ENCODE data around the gene CEMP1. TPM values are rescaled to one million over a fixed set of nuclear protein-coding genes. Genes with fewer than 3 reads are reported as not detected.
A peak's percentile ranks its signal among the peaks of the same experiment; 100 is the strongest.
"Not testable (repeated sequence)": the region's sequence is repeated elsewhere in the genome, so short reads cannot be mapped to it uniquely, and the experiment has no call there.

Gene CEMP1
- total and polyA plus RNA-seq, 4 experiments from 2014 or later, result 1.7 to 5.0 (median 2.4) TPM

DNA sequence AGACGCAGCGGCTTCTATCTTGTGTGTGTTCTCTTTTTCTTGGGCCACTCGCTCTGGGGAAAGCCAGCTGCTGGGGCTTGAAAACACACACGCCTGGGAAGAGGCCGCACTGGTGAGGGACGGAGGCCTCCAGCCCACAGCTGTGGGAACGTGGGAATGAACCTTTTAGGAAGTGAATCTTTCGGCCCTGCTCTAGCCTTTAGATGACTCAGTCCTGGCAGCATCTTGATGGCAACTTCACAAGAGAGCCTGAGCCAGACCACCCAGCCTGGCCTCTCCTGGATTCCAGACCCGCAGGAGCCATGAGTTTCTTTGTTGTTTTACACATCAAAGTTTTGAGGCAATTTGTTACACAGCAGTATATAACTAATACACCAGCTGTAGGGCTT, 4.4 kb upstream of the CEMP1 start:
- CTCF ChIA-PET (ENCODE audit: partially characterized antibody), result interaction anchor here (0.5 kb wide), 1 partner anchor 886 kb away, joined by 3 read pairs; no protein-coding TSS in a partner anchor

DNA sequence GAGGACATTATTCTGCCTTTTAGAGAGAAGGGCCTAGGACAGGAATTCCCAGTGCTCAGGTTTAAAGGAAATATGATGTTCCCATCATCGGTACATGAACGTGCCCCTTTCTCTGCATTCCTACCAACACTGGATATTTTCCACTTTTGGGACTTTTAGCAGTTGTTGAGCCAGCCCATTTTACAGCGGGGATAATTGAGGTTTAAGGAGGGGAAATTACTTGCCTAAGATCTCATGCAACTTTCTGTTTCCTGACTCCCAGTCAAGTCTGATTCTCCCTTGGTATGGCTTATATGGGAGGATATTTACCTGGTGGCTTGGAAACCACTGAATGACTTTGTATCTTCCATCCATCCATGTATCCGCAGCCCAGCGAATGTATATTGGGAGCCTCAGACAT, 3.1 kb upstream of the CEMP1 start:
- DNase-seq; H3K36me3 ChIP-seq (ENCODE audit: insufficient read depth, low read length); H3K4me3 ChIP-seq (ENCODE audit: low read length in 2 of 2); CTCF ChIA-PET (ENCODE audit: partially characterized antibody); H3K27me3 ChIP-seq (ENCODE audit: insufficient read depth, low read length); H3K27me3 Mint-ChIP-seq; H3K27ac ChIP-seq (ENCODE audit: low read depth, low read length); H3K9me3 ChIP-seq (ENCODE audit: control insufficient read depth in 1 of 2, low read length in 2 of 2); H3K9me3 Mint-ChIP-seq: not testable (repeated sequence)
- H3K4me3 Mint-ChIP-seq, result peak overlapping the region in 4 of 8 donors; percentile 64 to 81 (median 78)
- intact Hi-C loops (cut with micrococcal nuclease), result loop anchor here (5.0 to 10.0 kb wide), 2 partner anchors 240 to 762 kb away; partner anchors contain the start of genes ELOB, EME2, MRPS34 and NME3
- peaks cover under 1 to 23% of the 10 kb centered on the region in 2 donors for H3K36me3 Mint-ChIP-seq
- POLR2A ChIA-PET (ENCODE audit: partially characterized antibody), result interaction anchor here (1.7 kb wide), 1 partner anchor 20 kb away, joined by 7 read pairs; the partner anchor contains the start of gene ATP6V0C
- peaks cover 10 to 49% (median 33%) of the 10 kb centered on the region in 4 donors for H3K4me1 Mint-ChIP-seq
- peaks cover 27% of the 10 kb centered on the region for H3K4me1 ChIP-seq (ENCODE audit: insufficient read depth, low read length)
- H3K27ac Mint-ChIP-seq, result peak overlapping the region in 4 of 7 donors; percentile 91 to 100 (median 97)

More for the DNA sequence above, 4.4 kb upstream of the CEMP1 start:
- Histone ChIP-seq H3K27me3 (ENCODE audit: insufficient read depth, low read length) (no peaks in the 10 kb centered on the region), H3K9me3 (ENCODE audit: control insufficient read depth in 1 of 2, low read length in 2 of 2) (no peaks in the 10 kb centered on the region), H3K27ac (ENCODE audit: low read depth, low read length) (no peak overlapping the region), H3K4me1 (ENCODE audit: insufficient read depth, low read length) (peaks cover 35% of the 10 kb centered on the region), H3K4me3 (ENCODE audit: low read length in 2 of 2) (no peak overlapping the region), H3K36me3 (ENCODE audit: insufficient read depth, low read length) (no peaks in the 10 kb centered on the region)
- peaks cover 0 to 8% (median 0%) of the 10 kb centered on the region in 8 donors for H3K9me3 Mint-ChIP-seq
- peak overlapping the region in 6 of 8 donors; percentile 23 to 63 (median 54) for H3K4me3 Mint-ChIP-seq
- H3K27me3 Mint-ChIP-seq, result peaks cover 0 to 2% of the 10 kb centered on the region in 2 donors
- peak overlapping the region in 1 of 7 donors; percentile 68 for H3K27ac Mint-ChIP-seq
- POLR2A ChIA-PET (ENCODE audit: partially characterized antibody), result interaction anchor here (1.7 to 3.5 kb wide), 3 partner anchors 15 to 22 kb away, joined by 7 to 38 read pairs (median 26); partner anchors contain the start of genes AMDHD2 and ATP6V0C
- DNase-seq, result no peak
- intact Hi-C loops (cut with micrococcal nuclease), result loop anchor here (10.0 kb wide), 1 partner anchor 239 kb away; the partner anchor contains the start of gene ELOB
- H3K36me3 Mint-ChIP-seq, result peaks cover 3 to 25% of the 10 kb centered on the region in 2 donors
- H3K4me1 Mint-ChIP-seq, result peaks cover 16 to 62% (median 43%) of the 10 kb centered on the region in 4 donors

DNA sequence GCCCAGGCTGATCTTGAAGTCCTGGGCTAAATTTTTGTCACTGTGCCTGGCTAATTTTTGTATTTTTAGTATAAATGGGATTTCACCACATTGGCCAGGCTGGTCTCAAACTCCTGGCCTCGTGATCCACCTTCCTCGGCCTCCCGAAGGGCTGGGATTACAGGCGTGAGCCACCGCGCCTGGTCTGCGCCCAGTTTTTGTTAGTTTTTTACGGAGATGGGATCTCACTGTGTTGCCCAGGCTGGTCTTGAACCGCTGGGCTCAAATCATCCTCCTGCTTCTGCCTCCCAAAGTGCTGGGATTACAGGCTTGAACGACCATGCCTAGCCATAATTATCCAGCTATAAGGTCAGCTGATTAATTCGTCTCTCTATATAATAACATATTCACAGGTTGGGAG, 2.7 kb upstream of the CEMP1 start:
- Histone ChIP-seq H3K4me3 (ENCODE audit: low read length in 2 of 2) (no peak overlapping the region), H3K27me3 (ENCODE audit: insufficient read depth, low read length) (no peaks in the 10 kb centered on the region), H3K27ac (ENCODE audit: low read depth, low read length) (no peak overlapping the region), H3K36me3 (ENCODE audit: insufficient read depth, low read length) (peaks cover under 1% of the 10 kb centered on the region), H3K4me1 (ENCODE audit: insufficient read depth, low read length) (peaks cover 22% of the 10 kb centered on the region), H3K9me3 (ENCODE audit: control insufficient read depth in 1 of 2, low read length in 2 of 2) (no peaks in the 10 kb centered on the region)
- H3K9me3 Mint-ChIP-seq, result peaks cover 0 to 8% (median 0%) of the 10 kb centered on the region in 8 donors
- peak overlapping the region; percentile 83 to 100 (median 91) for H3K27ac Mint-ChIP-seq
- H3K36me3 Mint-ChIP-seq, result peaks cover 0 to 22% of the 10 kb centered on the region in 2 donors
- H3K4me3 Mint-ChIP-seq, result peak overlapping the region; percentile 64 to 98 (median 78)
- H3K4me1 Mint-ChIP-seq, result peaks cover 8 to 45% (median 29%) of the 10 kb centered on the region in 4 donors
- CTCF ChIA-PET (ENCODE audit: partially characterized antibody), result no interaction called here
- intact Hi-C loops (cut with micrococcal nuclease), result loop anchor here (2.0 to 10.0 kb wide), 3 partner anchors 73 to 762 kb away; partner anchors contain the start of genes ELOB, EME2, MRPS34 and NME3
- DNase-seq, result no peak
- peaks cover 0 to 2% of the 10 kb centered on the region in 2 donors for H3K27me3 Mint-ChIP-seq
- POLR2A ChIA-PET (ENCODE audit: partially characterized antibody), result interaction anchor here (1.7 kb wide), 1 partner anchor 20 kb away, joined by 7 read pairs; the partner anchor contains the start of gene ATP6V0C

DNA sequence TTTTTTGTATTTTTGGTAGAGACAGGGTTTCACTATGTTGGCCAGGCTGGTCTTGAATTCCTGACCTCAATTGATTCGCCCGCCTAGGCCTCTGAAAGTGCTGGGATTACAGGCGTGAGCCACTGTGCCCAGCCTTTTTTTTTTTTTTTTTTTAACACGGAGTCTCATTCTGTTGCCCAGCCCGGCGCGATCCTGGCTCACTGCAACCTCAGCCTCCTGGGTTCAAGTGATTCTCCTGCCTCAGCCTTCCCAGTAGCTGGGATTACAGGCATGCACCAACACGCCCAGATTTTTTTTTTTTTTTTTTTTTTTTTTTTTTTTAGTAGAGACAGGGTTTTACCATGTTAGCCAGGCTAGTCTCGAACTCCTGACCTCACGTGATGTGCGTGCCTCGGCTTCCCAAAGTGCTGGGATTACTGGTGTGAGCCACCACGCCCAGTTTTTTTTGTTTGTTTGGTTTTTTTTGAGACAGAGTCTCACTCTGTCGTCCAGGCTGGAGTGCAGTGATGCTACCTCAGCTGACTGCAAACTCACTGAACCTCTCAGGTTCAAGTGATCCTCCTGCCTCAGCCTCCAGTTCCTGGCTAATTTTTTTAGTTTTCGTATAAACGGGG, 2.0 kb upstream of the CEMP1 start:
- H3K9me3 Mint-ChIP-seq; H3K27me3 Mint-ChIP-seq; H3K27me3 ChIP-seq (ENCODE audit: insufficient read depth, low read length); H3K36me3 ChIP-seq (ENCODE audit: insufficient read depth, low read length); H3K9me3 ChIP-seq (ENCODE audit: control insufficient read depth in 1 of 2, low read length in 2 of 2): not testable (repeated sequence)
- POLR2A ChIA-PET (ENCODE audit: partially characterized antibody), result interaction anchor here (0.9 to 3.5 kb wide), 17 partner anchors 11 to 762 kb away, joined by 3 to 170 read pairs (median 4); partner anchors contain the start of genes ABCA3, AMDHD2, ATP6V0C and KCTD5
- Mint-ChIP-seq H3K36me3 (peaks cover 0 to 20% of the 10 kb centered on the region in 2 donors), H3K27ac (peak overlapping the region; percentile 98 to 100 (median 99)), H3K4me1 (peaks cover 6 to 40% (median 25%) of the 10 kb centered on the region in 4 donors), H3K4me3 (peak overlapping the region; percentile 91 to 98 (median 96))
- peak in 1 of 5 donors; percentile 41 for DNase-seq
- peaks cover 18% of the 10 kb centered on the region for H3K4me1 ChIP-seq (ENCODE audit: insufficient read depth, low read length)
- peak overlapping the region; percentile 91 for H3K27ac ChIP-seq (ENCODE audit: low read depth, low read length)
- intact Hi-C loops (cut with micrococcal nuclease), result loop anchor here (2.0 to 10.0 kb wide), 3 partner anchors 72 to 761 kb away; partner anchors contain the start of genes ELOB, EME2, MRPS34 and NME3
- H3K4me3 ChIP-seq (ENCODE audit: low read length in 2 of 2), result peak overlapping the region in 1 of 2 donors; percentile 67
- CTCF ChIA-PET (ENCODE audit: partially characterized antibody), result interaction anchor here (1.1 kb wide), 1 partner anchor 13 kb away, joined by 4 read pairs; the partner anchor contains the start of gene AMDHD2

DNA sequence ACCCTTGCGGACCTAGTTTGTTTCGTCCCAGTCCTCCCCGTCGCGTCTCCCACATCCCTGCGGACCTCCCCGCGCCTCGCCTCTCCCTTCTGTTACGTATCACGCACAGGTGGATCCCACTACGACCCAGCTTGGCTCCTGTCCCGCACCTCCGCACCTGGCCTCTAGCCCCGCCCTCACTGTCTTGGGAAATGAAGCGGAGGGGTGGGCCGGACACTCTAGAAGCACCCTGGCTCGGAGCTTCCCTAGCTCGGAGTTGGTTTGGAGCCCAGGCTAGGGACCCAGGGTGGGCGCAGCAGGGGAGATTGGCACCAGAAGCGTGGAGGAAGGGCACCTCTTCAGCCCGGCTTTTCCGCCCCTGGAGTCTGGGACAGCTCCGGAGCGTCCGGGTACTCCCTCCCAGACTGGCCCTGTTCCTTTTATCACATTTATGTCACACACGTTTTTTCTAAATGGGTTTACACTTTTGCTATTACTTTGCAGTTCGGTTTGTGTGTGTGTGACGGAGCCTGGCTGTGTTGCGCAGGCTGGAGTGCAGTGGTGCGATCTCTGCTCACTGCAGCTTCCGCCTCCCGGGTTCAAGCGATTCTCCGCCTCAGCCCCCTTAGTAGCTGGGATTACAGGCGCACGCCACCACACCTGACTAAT, 1.4 kb upstream of the CEMP1 start:
- intact Hi-C loops (cut with micrococcal nuclease), result loop anchor here (1.0 to 10.0 kb wide), 6 partner anchors 11 to 760 kb away; partner anchors contain the start of genes ATP6V0C, ELOB, EME2 and MRPS34
- H3K4me1 ChIP-seq (ENCODE audit: insufficient read depth, low read length), result peaks cover 18% of the 10 kb centered on the region
- peak overlapping the region; percentile 98 to 100 (median 99) for H3K27ac Mint-ChIP-seq
- no peaks in the 10 kb centered on the region for H3K9me3 ChIP-seq (ENCODE audit: control insufficient read depth in 1 of 2, low read length in 2 of 2)
- peaks cover 12% of the 10 kb centered on the region for H3K36me3 ChIP-seq (ENCODE audit: insufficient read depth, low read length)
- DNase-seq, result peak; percentile 68 to 87 (median 78)
- peak overlapping the region; percentile 91 for H3K27ac ChIP-seq (ENCODE audit: low read depth, low read length)
- peaks cover 0 to 8% (median 0%) of the 10 kb centered on the region in 8 donors for H3K9me3 Mint-ChIP-seq
- H3K4me1 Mint-ChIP-seq, result peaks cover 6 to 40% (median 25%) of the 10 kb centered on the region in 4 donors
- POLR2A ChIA-PET (ENCODE audit: partially characterized antibody), result interaction anchor here (0.7 to 3.5 kb wide), 23 partner anchors 11 to 761 kb away, joined by 3 to 170 read pairs (median 4); partner anchors contain the start of genes ABCA3, AMDHD2, ATP6V0C and BRICD5
- H3K4me3 ChIP-seq (ENCODE audit: low read length in 2 of 2), result peak overlapping the region; percentile 67 to 95
- CTCF ChIA-PET (ENCODE audit: partially characterized antibody), result interaction anchor here (0.5 to 1.1 kb wide), 2 partner anchors 13 to 378 kb away, joined by 3 to 4 read pairs; partner anchors contain the start of gene AMDHD2
- H3K27me3 ChIP-seq (ENCODE audit: insufficient read depth, low read length), result no peaks in the 10 kb centered on the region
- peaks cover 0 to 20% of the 10 kb centered on the region in 2 donors for H3K36me3 Mint-ChIP-seq
- H3K4me3 Mint-ChIP-seq, result peak overlapping the region; percentile 91 to 98 (median 96)
- peaks cover 0 to 2% of the 10 kb centered on the region in 2 donors for H3K27me3 Mint-ChIP-seq

DNA sequence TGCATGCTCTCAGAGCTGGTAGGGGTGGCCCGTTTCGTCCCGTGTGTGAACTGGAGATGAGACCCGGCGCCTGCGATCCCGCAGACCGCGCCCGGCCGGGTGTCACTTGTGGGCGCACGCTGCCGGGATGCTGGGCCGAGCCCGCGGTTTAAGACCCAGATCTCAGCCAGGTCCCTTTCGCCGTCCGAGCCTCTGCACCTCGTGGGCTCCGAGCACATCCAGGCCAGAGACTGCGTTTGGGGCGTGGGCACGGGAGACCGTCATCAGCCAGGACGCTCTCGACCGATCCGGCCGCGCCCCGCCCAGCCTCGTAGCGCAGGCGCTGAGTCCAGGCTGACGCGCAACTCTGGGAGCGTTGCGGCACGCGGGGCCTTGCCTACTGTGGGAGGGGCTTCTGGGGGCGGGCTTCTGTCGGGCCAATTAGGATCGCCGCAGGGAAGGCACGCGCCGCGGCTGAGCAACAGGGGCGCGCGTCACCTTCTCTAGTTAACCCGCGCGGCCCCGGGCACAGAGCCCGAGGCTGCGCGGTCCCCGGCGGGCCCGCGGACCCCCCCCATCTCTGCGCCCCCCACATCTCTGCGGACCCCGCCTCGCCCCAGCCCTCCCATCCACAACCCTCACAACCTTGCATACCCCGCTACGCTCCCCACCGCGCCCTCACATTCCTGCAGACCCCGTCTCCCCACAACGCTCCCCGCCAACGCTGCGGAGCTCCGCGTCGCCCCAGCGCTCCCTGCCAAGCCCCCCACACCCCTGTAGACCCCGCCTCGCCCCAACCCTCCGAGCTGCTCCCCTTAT, 687 bp upstream of the CEMP1 start:
- peaks cover 18% of the 10 kb centered on the region for H3K36me3 ChIP-seq (ENCODE audit: insufficient read depth, low read length)
- Mint-ChIP-seq H3K36me3 (peaks cover 0 to 23% of the 10 kb centered on the region in 2 donors), H3K4me1 (peaks cover 4 to 35% (median 21%) of the 10 kb centered on the region in 4 donors), H3K4me3 (peak overlapping the region; percentile 91 to 98 (median 96)), H3K9me3 (peaks cover 0 to 8% (median 0%) of the 10 kb centered on the region in 8 donors), H3K27ac (peak overlapping the region; percentile 98 to 100 (median 99)), H3K27me3 (peaks cover 0 to 2% of the 10 kb centered on the region in 2 donors)
- peak overlapping the region; percentile 67 to 95 for H3K4me3 ChIP-seq (ENCODE audit: low read length in 2 of 2)
- ChIA-PET CTCF (ENCODE audit: partially characterized antibody) (interaction anchor here (0.5 to 1.3 kb wide), 4 partner anchors 11 to 377 kb away, joined by 3 to 4 read pairs (median 4); partner anchors contain the start of genes AMDHD2 and ATP6V0C), POLR2A (ENCODE audit: partially characterized antibody) (interaction anchor here (0.6 to 3.5 kb wide), 26 partner anchors 11 to 1015 kb away, joined by 3 to 170 read pairs (median 4); partner anchors contain the start of genes ABCA3, AMDHD2, ATP6V0C and BRICD5)
- H3K9me3 ChIP-seq (ENCODE audit: control insufficient read depth in 1 of 2, low read length in 2 of 2), result no peaks in the 10 kb centered on the region
- peak overlapping the region; percentile 91 for H3K27ac ChIP-seq (ENCODE audit: low read depth, low read length)
- intact Hi-C loops (cut with micrococcal nuclease), result loop anchor here (1.0 to 10.0 kb wide), 6 partner anchors 11 to 760 kb away; partner anchors contain the start of genes ATP6V0C, ELOB, EME2 and MRPS34
- H3K27me3 ChIP-seq (ENCODE audit: insufficient read depth, low read length), result no peaks in the 10 kb centered on the region
- DNase-seq, result peak; percentile 95 to 98 (median 96)
- H3K4me1 ChIP-seq (ENCODE audit: insufficient read depth, low read length), result peaks cover 13% of the 10 kb centered on the region

All from CD4-positive, alpha-beta memory T cell (primary cell).